DMS79 (cell line): ENCODE results near the gene INPP5A.
"Not testable (repeated sequence)": the region's sequence is repeated elsewhere in the genome, so short reads cannot be mapped to it uniquely, and the experiment has no call there.

Source experiments
- DNase-seq: peaks from one replicate; lab custom pipeline; 2025; lab: John Stamatoyannopoulos, UW

The INPP5A gene

GRCh38 chr10:132550366-132551092 lies 12.9 kb downstream of the INPP5A start:
- no peak for DNase-seq

GRCh38 chr10:132551093-132551807 lies 13.7 kb downstream of the INPP5A start:
- no peak for DNase-seq

GRCh38 chr10:132551808-132552130 lies 14.2 kb downstream of the INPP5A start:
- no peak for DNase-seq

- not testable (repeated sequence) for DNase-seq
Measured at GRCh38 chr10:132552635-132553034, 15.0 kb downstream of the INPP5A start.

- not testable (repeated sequence) for DNase-seq
Measured at GRCh38 chr10:132553568-132553967, 16.0 kb downstream of the INPP5A start.

GRCh38 chr10:132554053-132554990 lies 16.7 kb downstream of the INPP5A start:
- no peak for DNase-seq

- no peak for DNase-seq
Measured at GRCh38 chr10:132554991-132555647, 17.5 kb downstream of the INPP5A start.

GRCh38 chr10:132555648-132556575 lies 18.3 kb downstream of the INPP5A start:
- no peak for DNase-seq

GRCh38 chr10:132556994-132557441 lies 19.4 kb downstream of the INPP5A start:
- DNase-seq, result no peak

GRCh38 chr10:132557696-132558515 lies 20.3 kb downstream of the INPP5A start:
- DNase-seq, result no peak

GRCh38 chr10:132558516-132559413 lies 21.2 kb downstream of the INPP5A start:
- no peak for DNase-seq

GRCh38 chr10:132559538-132559937 lies 22.0 kb downstream of the INPP5A start:
- DNase-seq, result no peak

- no peak for DNase-seq
Measured at GRCh38 chr10:132560241-132560731, 22.7 kb downstream of the INPP5A start.

- no peak for DNase-seq
Measured at GRCh38 chr10:132562177-132562915, 24.8 kb downstream of the INPP5A start.

- DNase-seq, result no peak
Measured at GRCh38 chr10:132562916-132563456, 25.4 kb downstream of the INPP5A start.

GRCh38 chr10:132563485-132564248 lies 26.1 kb downstream of the INPP5A start:
- DNase-seq, result no peak

GRCh38 chr10:132564249-132564605 lies 26.6 kb downstream of the INPP5A start:
- no peak for DNase-seq
